Colon (tissue), 2 donors: ENCODE measurements around the gene LTB4R.

ENCODE experiments used
- FAIRE-seq: peaks from 2 replicates; lab custom pipeline; 2012; peaks lifted over from hg19 to GRCh38; lab: Jason Lieb, UNC
- donor health status: control.
- donor health status: control.

LTB4R gene

DNA sequence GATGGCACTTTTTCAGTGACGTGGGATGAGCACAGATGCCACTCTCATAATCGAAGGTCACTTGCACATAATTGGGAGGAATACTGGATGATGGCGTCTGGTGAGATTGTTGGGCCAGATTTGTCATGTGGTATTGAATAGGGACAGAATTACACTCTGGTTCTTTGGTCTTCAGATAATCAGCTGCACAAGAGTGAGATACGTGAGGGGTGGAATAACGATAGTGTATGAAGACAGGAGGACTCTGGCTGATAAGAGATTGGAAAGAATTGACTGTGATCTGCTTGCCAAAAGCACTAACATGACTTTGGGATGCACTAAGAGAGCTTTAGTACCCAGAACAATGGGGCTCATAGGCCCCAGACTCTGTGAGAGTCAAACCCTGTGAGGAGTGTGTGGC lies 32.9 kb upstream of the LTB4R start:
- FAIRE-seq, result no peak

DNA sequence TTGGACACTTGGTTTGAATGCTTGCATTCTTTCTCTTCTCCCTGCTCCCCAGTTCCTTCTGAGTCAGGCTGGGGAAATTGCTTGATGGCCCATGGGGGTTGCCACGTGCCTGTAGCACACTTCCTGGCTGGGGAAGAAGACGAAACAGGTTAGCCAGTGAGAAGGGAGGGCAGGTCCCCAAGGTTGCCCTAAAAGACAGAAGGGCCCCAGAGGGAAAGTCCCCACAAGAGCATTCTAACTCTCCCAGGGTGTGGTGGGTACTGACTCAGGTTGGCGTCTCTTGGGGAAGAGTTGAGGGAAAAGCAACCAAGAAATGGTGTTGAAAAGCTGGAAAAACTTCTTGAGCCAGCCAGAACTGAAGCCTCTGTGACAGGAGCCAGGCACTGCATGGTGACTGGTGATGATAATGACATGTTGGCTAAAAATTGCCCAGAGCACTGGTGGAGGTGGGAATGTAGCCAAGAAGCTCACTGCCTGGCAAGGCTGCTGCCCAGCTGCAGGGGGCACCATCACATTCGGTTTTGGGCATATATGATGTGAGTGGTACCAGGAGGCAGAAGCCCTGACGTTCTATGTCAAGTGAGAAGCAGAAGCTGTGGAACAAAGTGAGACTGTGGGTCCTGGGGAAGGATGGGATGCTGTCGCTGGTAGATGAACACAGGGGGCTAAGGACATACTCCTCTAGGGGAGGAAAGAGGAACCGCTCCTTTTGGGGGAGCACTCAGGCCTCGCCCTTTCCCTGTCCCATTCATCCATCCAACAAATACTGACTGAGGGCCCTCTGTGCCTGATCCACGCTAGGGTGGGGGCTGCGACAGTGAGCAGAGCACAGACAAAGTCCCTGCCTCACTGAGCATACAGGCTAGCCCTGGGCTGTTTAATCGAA lies 31.8 kb upstream of the LTB4R start:
- FAIRE-seq, result no peak

- no peak for FAIRE-seq
Observed at GRCh38 chr14:24280797-24281460, 30.4 kb upstream of the LTB4R start.

DNA sequence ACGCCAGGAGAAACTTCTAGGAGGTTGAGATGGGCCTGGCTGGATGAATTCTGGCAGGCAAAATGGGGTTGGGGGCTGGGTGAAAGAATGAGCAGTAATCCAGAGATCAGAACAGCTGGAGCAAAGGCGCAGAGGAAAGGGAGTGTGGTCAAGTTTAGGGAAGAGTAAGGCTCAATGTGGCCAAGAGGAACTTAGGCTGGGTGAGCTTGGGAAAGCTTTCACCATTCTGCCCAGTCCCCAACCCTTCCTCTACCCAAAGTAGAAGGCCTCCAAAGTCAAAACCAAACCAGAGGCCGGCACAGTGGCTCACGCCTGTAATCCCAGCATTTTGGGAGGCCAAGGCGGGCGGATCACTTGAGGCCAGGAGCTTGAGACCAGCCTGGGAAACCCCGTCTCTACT lies 29.7 kb upstream of the LTB4R start:
- FAIRE-seq, result no peak

DNA sequence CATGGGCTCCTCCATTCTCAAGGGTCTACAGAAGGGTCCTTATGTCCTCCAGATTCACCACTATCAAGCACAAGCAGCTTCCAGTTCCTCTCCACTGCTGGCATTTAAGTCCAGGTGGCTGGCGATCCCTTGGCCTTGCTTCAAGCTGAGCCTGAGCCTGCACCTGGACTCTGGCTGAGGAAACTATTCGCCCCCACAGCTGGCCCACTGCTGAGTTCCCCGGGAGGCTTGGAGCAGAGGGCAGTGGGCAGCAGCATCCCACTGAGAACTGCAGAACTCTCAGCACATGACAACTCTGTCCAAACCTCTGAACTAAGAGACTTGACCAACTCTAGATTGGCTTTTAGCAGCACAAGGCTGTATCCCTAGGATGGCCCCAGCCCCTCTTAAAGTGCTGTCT lies 28.6 kb upstream of the LTB4R start:
- FAIRE-seq, result no peak

DNA sequence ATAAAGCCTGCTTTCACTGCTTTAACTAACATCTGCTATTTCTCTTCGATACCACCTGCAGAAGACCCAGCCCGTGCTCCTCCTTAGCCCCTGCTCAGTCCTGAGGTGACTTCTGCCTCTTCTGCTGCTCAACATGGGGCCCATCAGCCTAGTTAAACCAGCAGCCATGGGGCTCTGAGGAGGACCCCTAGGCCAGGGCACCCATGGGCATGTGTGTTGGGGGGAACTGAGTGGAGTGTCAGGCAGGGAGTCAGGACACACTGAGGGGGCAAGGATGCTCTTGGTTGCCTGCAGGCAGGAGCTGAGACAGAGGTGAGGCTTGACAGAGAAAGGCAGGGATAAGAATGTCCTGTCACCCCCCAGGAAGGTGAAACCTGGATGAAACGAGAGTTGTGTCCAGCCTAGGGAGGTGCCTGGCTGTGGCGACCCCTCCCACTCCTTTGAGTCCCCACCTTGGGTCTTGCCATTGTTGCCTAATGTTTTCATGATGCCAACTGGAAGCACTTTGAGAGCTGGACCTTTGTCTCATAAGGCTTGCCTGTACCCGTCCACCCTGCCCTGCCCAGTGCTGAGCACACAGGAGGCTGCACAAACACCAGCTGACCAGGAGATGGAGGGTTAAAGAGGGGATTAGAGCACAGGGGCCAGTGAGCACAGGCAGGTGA lies 27.4 kb upstream of the LTB4R start:
- no peak for FAIRE-seq

- FAIRE-seq, result no peak
Observed at GRCh38 chr14:24284501-24285035, 26.7 kb upstream of the LTB4R start.

- no peak for FAIRE-seq
Observed at GRCh38 chr14:24285351-24285750, 26.0 kb upstream of the LTB4R start.

GRCh38 chr14:24286996-24287395 lies 24.3 kb upstream of the LTB4R start:
- FAIRE-seq, result no peak

GRCh38 chr14:24289649-24290280 lies 21.5 kb upstream of the LTB4R start:
- no peak for FAIRE-seq

DNA sequence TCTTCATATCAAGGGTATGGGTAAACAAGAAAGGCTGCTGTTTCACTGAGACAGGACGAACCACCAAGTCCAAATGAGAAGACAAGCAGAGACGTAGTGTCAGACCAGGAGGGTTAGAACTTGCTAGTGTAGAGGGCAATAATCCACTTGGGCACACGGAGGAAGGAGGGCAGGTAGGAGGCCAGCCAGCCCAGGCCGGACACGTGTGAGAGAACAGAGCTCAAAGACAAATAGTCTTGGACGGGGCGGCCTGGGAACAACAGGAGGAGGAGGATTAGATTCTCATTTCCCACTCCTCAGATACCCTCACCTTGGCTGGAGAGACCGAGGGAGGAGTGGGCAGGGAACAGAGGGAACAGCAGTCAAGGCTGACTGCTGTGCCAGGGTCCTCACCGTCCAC lies 20.6 kb upstream of the LTB4R start:
- no peak for FAIRE-seq

DNA sequence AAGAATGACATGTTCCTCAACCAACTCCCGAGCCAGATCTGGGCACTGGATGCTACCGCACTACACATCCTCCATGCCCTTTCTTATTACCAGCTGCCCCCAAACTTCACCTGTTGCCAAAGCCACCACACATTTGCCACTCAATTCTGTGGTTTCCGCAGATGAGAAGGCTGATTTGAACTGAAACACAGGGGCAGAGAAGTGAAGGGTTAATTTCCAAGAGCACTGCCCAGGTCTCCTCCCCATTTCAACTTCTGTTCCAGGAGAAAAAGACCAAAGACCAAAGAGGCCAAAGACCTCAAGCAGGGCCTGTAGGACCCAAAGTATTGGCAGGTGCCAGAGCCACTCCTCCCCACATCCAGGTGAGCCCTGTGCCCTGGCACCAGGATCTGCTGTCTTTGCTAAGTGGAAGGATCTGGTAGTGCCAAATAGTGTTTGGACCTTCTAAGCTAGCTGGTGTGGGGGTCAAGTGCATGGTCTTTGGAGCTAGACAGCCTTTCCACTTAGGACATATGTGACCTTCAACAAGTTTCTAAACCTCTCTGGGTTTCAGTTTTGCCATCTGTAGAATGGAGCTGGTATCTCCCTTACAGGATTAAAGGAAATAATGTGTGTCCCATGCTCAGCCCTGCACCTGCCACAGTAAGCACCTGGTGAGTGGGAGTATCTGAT lies 19.7 kb upstream of the LTB4R start:
- no peak for FAIRE-seq

GRCh38 chr14:24292118-24292807 lies 19.0 kb upstream of the LTB4R start:
- FAIRE-seq, result no peak

GRCh38 chr14:24293525-24293924 lies 17.8 kb upstream of the LTB4R start:
- no peak for FAIRE-seq

DNA sequence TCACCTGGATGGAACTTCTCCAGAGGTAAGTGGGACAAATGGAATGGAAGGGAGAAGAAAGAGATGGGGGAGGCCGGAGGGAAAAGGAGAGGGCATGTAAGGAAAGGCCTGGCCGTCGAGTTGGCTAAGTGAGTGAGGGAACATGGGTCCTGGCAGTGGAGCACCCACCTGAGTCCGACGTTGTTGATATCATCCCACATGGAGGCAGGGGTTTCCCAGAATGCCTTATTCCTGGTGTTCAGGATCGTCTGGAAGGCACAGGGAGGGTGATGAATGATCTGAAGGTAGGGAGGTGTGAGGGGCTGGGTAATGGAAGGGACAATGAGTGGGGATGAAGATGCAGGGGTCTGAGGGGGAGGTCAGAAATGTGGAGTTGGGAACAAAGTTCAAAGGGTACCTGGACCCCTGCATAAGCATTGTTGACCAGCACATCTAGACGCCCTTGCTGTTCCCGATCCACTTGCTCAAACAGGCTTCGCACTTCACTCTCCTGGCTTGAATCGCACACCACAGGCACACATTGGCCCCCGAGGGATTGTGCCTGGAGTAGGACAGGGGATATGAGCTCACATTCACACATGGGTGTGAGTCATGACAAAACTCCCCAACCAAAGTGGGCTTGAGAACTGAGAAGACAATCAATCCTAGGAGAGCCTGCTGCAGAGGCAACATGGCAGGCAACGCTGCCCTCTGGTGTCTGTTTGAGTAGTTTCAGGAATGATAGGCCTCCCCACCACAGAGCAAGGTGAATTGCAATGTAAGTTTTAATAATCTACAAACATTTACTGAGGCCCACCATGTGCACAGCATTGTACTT lies 14.8 kb upstream of the LTB4R start:
- FAIRE-seq, result no peak

GRCh38 chr14:24297190-24297964 lies 13.9 kb upstream of the LTB4R start:
- FAIRE-seq, result no peak

DNA sequence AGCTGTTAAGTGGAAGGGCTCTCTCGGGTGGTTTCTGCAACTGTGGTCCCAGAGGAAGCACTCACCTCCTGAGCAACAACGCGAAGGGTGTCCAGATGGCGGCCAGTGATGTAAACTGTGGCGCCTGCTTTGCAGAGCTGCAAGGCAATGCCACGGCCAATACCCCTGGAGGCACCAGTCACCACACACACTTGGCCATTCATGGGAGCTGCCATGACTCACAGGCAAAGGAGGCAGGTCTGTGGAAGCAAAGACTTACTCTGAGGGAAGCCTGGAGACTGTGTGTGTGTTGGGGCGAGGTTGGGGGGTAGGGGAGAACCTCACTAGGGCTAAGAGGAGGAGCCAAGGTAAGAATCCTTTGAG lies 12.4 kb upstream of the LTB4R start:
- FAIRE-seq, result no peak

GRCh38 chr14:24299255-24300191 lies 11.8 kb upstream of the LTB4R start, which contains the start of the genes DHRS1 and NOP9:
TSS of gene DHRS1 (minus strand) at chr14:24299780. CDS start at chr14:24299106, 674 bp downstream.
TSS of gene NOP9 (plus strand) at chr14:24299850. CDS start at chr14:24299955, 105 bp downstream.
- FAIRE-seq, result no peak
